A673 (cell line): ENCODE measurements around the gene BIRC6. TPM values are rescaled to one million over a fixed set of nuclear protein-coding genes. Genes with fewer than 3 reads are reported as not detected.

ENCODE experiments used
- BruUV-seq: library from RNA; stranded (reverse); fragments of 400-500 nt; replicated peaks from 2 replicates; lab custom pipeline; 2021; lab: Mats Ljungman, UMichigan
- CTCF ChIA-PET: fragments of 300-600 bp; sonication (Branson Sonifier 250); formaldehyde crosslinking; loops from one replicate; lab custom pipeline; 2022; ENCODE audit warnings: antibody characterized with exemption; lab: Charles Lee
- POLR2A ChIA-PET: fragments of 300-600 bp; sonication (Branson Sonifier 250); formaldehyde crosslinking; loops from one replicate; lab custom pipeline; 2022; ENCODE audit warnings: antibody characterized with exemption; ENCODE audit not compliant: low non-redundant PET; lab: Charles Lee
- DNase-seq: peaks from one replicate; pipeline ENCODE4 v3.0.0-alpha.2; 2015; ENCODE audit warnings: low spot score
- H3K27ac ChIP-seq: fragments of 200-600 bp; sonication (generic); 2 replicates; pipeline ENCODE4 v1.5.1; 2016; ENCODE audit warnings: mixed run types, low read depth, mild to moderate bottlenecking, mixed read lengths, antibody characterized with exemption, low read length; ENCODE audit not compliant: poor library complexity, severe bottlenecking
- H3K27me3 ChIP-seq: fragments of 200-600 bp; sonication (generic); replicated peaks from 2 replicates; pipeline ENCODE4 v1.6.1; 2017; ENCODE audit warnings: mixed run types, low read depth, mild to moderate bottlenecking, mixed read lengths, antibody characterized with exemption, low read length; ENCODE audit not compliant: insufficient read depth, poor library complexity
- H3K36me3 ChIP-seq: fragments of 200-600 bp; sonication (generic); 2 replicates; pipeline ENCODE4 v1.6.1; 2016; ENCODE audit warnings: mixed run types, mild to moderate bottlenecking, mixed read lengths, antibody characterized with exemption, low read length; ENCODE audit not compliant: insufficient read depth, poor library complexity, severe bottlenecking
- H3K4me1 ChIP-seq: fragments of 200-600 bp; sonication (generic); 2 replicates; pipeline ENCODE4 v1.6.1; 2017; ENCODE audit warnings: mixed run types, mild to moderate bottlenecking, mixed read lengths, antibody characterized with exemption, low read length; ENCODE audit not compliant: insufficient read depth, poor library complexity, severe bottlenecking
- H3K4me3 ChIP-seq: fragments of 200-600 bp; sonication (generic); 2 replicates; pipeline ENCODE4 v1.5.1; 2016; ENCODE audit warnings: low read depth, mixed run types, mild to moderate bottlenecking, mixed read lengths, low read length; ENCODE audit not compliant: poor library complexity, severe bottlenecking
- H3K9me3 ChIP-seq: fragments of 200-600 bp; sonication (generic); 2 replicates; pipeline ENCODE4 v1.6.1; 2016; ENCODE audit warnings: mixed run types, low read depth, mild to moderate bottlenecking, mixed read lengths, antibody characterized with exemption, low read length; ENCODE audit not compliant: poor library complexity, severe bottlenecking
- EZH2 ChIP-seq: fragments of 200-600 bp; sonication (generic); IDR thresholded peaks from 2 replicates; pipeline ENCODE4 v1.6.1; 2017; ENCODE audit warnings: borderline replicate concordance, low read depth, mild to moderate bottlenecking, mixed read lengths, antibody characterized with exemption, low read length; ENCODE audit not compliant: poor library complexity, severe bottlenecking
- intact Hi-C: fragments of 100-400 bp; cut with micrococcal nuclease; formaldehyde crosslinking; loops from one replicate; pipeline ENCODE4 v1.10.0; 2022; ENCODE audit not compliant: unreplicated experiment
- total RNA-seq: library from RNA; stranded (reverse); gene quantifications from 2 replicates; pipeline ENCODE4 v1.2.3, GENCODE V29; 2021
- TF ChIP-seq, protein P1 (sequence below): fragments of 300-800, 200-600 bp; sonication (generic); conservative IDR thresholded peaks from 2 replicates; pipeline ENCODE4 v1.5.1; 2017; ENCODE audit warnings: low read depth, mild to moderate bottlenecking, antibody characterized with exemption, low read length, moderate library complexity, mixed read lengths

BIRC6 gene
- total RNA-seq, 1 experiment from 2014 or later: 75.9 TPM

DNA sequence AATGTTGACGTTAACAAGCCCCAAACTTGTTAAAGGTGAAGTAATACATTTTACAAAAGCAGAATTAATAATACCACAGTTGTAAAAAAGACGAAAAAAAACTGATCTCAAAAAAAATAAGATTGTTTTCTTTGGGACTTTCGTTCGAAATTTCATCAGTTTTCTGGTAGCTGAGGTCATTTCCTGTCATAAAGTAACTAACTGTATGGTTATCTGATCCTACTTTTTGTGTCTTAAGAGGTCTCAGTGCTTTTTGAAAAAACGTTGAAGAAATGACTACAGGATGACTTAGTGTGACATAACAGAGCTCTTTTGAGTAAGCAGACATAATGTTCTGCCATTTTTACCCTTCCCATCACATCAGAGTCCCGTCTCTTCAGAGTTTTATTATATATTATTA is 79.3 kb downstream of the BIRC6 start:
- H3K36me3 ChIP-seq: peaks cover 13% of the 10 kb centered on the region
- BruUV-seq: no TSS peak

DNA sequence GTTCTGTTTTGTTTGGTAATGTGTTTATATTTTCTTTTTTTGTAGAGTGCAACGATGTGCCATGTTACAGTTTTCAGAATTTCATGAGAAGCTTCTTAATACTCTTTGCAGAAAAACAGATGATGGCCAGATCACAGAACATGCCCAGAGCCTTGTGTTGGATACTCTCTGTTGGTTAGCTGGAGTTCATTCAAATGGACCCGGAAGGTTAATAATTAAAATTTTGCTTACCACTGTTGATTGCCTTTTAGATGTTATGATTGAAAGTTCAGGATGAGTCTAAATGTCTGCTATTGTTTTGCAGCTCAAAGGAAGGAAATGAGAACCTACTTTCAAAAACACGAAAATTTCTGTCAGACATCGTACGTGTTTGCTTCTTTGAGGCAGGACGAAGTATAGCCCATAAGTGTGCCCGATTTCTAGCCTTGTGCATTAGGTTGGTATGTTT is 85.2 kb downstream of the BIRC6 start:
- no peaks in the 10 kb centered on the region for H3K27me3 ChIP-seq
- peaks cover 52% of the 10 kb centered on the region for H3K36me3 ChIP-seq
- CTCF ChIA-PET: no interaction called here
- POLR2A ChIA-PET: no interaction called here
- no TSS peak for BruUV-seq
- no peak overlapping the region for H3K4me3 ChIP-seq
- intact Hi-C loops: no loop called here
- no peak for DNase-seq
- H3K9me3 ChIP-seq: no peaks in the 10 kb centered on the region
- no peak for TF ChIP-seq EZH2
- TF ChIP-seq, protein P1, sequence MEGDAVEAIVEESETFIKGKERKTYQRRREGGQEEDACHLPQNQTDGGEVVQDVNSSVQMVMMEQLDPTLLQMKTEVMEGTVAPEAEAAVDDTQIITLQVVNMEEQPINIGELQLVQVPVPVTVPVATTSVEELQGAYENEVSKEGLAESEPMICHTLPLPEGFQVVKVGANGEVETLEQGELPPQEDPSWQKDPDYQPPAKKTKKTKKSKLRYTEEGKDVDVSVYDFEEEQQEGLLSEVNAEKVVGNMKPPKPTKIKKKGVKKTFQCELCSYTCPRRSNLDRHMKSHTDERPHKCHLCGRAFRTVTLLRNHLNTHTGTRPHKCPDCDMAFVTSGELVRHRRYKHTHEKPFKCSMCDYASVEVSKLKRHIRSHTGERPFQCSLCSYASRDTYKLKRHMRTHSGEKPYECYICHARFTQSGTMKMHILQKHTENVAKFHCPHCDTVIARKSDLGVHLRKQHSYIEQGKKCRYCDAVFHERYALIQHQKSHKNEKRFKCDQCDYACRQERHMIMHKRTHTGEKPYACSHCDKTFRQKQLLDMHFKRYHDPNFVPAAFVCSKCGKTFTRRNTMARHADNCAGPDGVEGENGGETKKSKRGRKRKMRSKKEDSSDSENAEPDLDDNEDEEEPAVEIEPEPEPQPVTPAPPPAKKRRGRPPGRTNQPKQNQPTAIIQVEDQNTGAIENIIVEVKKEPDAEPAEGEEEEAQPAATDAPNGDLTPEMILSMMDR: no peak
- H3K4me1 ChIP-seq: no peaks in the 10 kb centered on the region
- no peak overlapping the region for H3K27ac ChIP-seq

More for the DNA sequence above, 79.3 kb downstream of the BIRC6 start:
- DNase-seq: peak; percentile 41
- Histone ChIP-seq H3K27me3 (no peaks in the 10 kb centered on the region), H3K9me3 (no peaks in the 10 kb centered on the region), H3K27ac (no peak overlapping the region), H3K4me1 (no peaks in the 10 kb centered on the region), H3K4me3 (no peak overlapping the region)
- TF ChIP-seq, protein P1: no peak
- TF ChIP-seq EZH2: no peak
- CTCF ChIA-PET: no interaction called here
- intact Hi-C loops: no loop called here
- POLR2A ChIA-PET: no interaction called here

DNA sequence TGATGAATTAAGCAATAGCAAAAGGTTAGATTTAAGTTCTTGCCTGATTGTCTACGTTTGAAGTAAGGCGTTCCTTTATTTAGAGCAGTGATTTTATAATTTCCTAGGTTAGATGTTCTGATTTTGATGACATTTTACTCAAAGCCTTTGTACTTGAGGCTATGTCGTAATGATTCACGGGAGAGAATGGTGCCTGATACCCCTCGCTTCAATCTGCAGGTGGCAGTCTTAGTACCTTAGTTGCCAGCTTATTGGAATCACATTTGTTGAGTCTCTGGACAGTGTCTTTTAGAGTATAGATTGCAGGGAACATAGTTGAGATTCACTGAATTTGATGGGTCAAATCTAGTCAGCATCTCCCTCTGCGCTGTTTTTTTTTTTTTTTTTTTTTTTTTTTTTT is 89.5 kb downstream of the BIRC6 start:
- H3K4me3 ChIP-seq: no peak overlapping the region
- DNase-seq: no peak
- no peaks in the 10 kb centered on the region for H3K4me1 ChIP-seq
- no peak overlapping the region for H3K27ac ChIP-seq
- no peaks in the 10 kb centered on the region for H3K9me3 ChIP-seq
- no peaks in the 10 kb centered on the region for H3K27me3 ChIP-seq
- POLR2A ChIA-PET: no interaction called here
- H3K36me3 ChIP-seq: peaks cover 42% of the 10 kb centered on the region
- TF ChIP-seq, protein P1: 0 out of 2 replicates have a peak, but pooled peaks have one; percentile 25
- no peak for TF ChIP-seq EZH2
- BruUV-seq: no TSS peak
- intact Hi-C loops: no loop called here
- CTCF ChIA-PET: no interaction called here
